ENCODE results near the gene POMGNT2.

POMGNT2 gene

GRCh38 chr3:43097400-43098080 lies 8.3 kb downstream of the POMGNT2 start:
- DNase-seq (ENCODE audit: low read depth in 1 of 2, low spot score in 1 of 2): no peak
- H3K27me3 ChIP-seq (ENCODE audit: insufficient read depth, poor library complexity, severe bottlenecking): no peaks in the 10 kb centered on the region
- no peak overlapping the region for H3K27ac ChIP-seq (replicated peaks)
- H3K4me3 ChIP-seq (replicated peaks; ENCODE audit: insufficient read depth, low read length): no peak overlapping the region
- TF ChIP-seq SPI1 (IDR thresholded peaks at IDR 0.05; ENCODE audit: borderline replicate concordance, low read depth): no peak
- no peak for TF ChIP-seq REST (IDR thresholded peaks at IDR 0.05; ENCODE audit: insufficient replicate concordance, low read depth)
- TF ChIP-seq CTCF (IDR thresholded peaks at IDR 0.05; ENCODE audit: insufficient read depth, low read length): no peak
- TF ChIP-seq GABPA (IDR thresholded peaks at IDR 0.05; ENCODE audit: low read depth): no peak
- no peak for TF ChIP-seq POLR2AphosphoS5 (IDR thresholded peaks at IDR 0.05; ENCODE audit: low read depth)

GRCh38 chr3:43096761-43097160 lies 9.1 kb downstream of the POMGNT2 start:
- TF ChIP-seq REST (IDR thresholded peaks at IDR 0.05; ENCODE audit: insufficient replicate concordance, low read depth) (no peak), SPI1 (IDR thresholded peaks at IDR 0.05; ENCODE audit: borderline replicate concordance, low read depth) (no peak), POLR2AphosphoS5 (IDR thresholded peaks at IDR 0.05; ENCODE audit: low read depth) (no peak), CTCF (IDR thresholded peaks at IDR 0.05; ENCODE audit: insufficient read depth, low read length) (no peak)
- H3K4me3 ChIP-seq (replicated peaks; ENCODE audit: insufficient read depth, low read length): no peak overlapping the region
- H3K27ac ChIP-seq (replicated peaks): no peak overlapping the region

GRCh38 chr3:43095370-43095769 lies 10.5 kb downstream of the POMGNT2 start:
- TF ChIP-seq GABPA (IDR thresholded peaks at IDR 0.05; ENCODE audit: low read depth) (no peak), POLR2AphosphoS5 (IDR thresholded peaks at IDR 0.05; ENCODE audit: low read depth) (no peak), SPI1 (IDR thresholded peaks at IDR 0.05; ENCODE audit: borderline replicate concordance, low read depth) (no peak), REST (IDR thresholded peaks at IDR 0.05; ENCODE audit: insufficient replicate concordance, low read depth) (no peak), CTCF (IDR thresholded peaks at IDR 0.05; ENCODE audit: insufficient read depth, low read length) (no peak)
- H3K27me3 ChIP-seq (ENCODE audit: insufficient read depth, poor library complexity, severe bottlenecking): no peaks in the 10 kb centered on the region
- no peak overlapping the region for H3K27ac ChIP-seq (replicated peaks)
- H3K4me3 ChIP-seq (replicated peaks; ENCODE audit: insufficient read depth, low read length): no peak overlapping the region
- DNase-seq (ENCODE audit: low read depth in 1 of 2, low spot score in 1 of 2): no peak

More at GRCh38 chr3:43096761-43097160, 9.1 kb downstream of the POMGNT2 start:
- DNase-seq (ENCODE audit: low read depth in 1 of 2, low spot score in 1 of 2): no peak
- H3K27me3 ChIP-seq (ENCODE audit: insufficient read depth, poor library complexity, severe bottlenecking): no peaks in the 10 kb centered on the region
